ENCODE measurements around the gene NEK5.

DNA sequence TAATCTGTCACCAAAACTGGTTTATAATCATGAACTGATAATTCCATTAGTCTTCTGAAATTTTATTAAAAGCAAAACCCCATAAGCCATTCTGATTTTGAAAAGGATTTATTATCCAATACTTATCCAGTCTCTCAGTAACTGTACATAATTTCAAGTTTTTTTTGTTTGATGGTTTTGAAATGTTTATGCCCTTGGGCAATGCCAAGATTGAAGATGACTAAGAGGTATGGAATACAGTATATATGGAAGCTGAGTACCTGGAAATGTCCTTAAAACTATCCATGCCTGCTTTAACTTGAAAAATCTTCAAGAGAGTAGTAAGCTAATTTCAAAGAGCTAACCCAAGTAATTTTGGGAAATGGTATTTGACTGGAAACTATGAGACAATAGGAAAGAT is 1.8 kb upstream of the NEK5 start:
- TF ChIP-seq, protein P1, sequence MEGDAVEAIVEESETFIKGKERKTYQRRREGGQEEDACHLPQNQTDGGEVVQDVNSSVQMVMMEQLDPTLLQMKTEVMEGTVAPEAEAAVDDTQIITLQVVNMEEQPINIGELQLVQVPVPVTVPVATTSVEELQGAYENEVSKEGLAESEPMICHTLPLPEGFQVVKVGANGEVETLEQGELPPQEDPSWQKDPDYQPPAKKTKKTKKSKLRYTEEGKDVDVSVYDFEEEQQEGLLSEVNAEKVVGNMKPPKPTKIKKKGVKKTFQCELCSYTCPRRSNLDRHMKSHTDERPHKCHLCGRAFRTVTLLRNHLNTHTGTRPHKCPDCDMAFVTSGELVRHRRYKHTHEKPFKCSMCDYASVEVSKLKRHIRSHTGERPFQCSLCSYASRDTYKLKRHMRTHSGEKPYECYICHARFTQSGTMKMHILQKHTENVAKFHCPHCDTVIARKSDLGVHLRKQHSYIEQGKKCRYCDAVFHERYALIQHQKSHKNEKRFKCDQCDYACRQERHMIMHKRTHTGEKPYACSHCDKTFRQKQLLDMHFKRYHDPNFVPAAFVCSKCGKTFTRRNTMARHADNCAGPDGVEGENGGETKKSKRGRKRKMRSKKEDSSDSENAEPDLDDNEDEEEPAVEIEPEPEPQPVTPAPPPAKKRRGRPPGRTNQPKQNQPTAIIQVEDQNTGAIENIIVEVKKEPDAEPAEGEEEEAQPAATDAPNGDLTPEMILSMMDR (conservative IDR thresholded peaks at IDR 0.05; ENCODE audit: low read depth, low read length), result no peak
- no peak for TF ChIP-seq EZH2 (IDR thresholded peaks at IDR 0.05; ENCODE audit: low read length, unreplicated experiment)
